HS-5 (cell line): ENCODE results near the gene CADM1.

Experiments used
- DNase-seq: peaks from one replicate; pipeline ENCODE4 v3.0.0-alpha.2; 2012; ENCODE audit warnings: low read depth

Gene CADM1

DNA sequence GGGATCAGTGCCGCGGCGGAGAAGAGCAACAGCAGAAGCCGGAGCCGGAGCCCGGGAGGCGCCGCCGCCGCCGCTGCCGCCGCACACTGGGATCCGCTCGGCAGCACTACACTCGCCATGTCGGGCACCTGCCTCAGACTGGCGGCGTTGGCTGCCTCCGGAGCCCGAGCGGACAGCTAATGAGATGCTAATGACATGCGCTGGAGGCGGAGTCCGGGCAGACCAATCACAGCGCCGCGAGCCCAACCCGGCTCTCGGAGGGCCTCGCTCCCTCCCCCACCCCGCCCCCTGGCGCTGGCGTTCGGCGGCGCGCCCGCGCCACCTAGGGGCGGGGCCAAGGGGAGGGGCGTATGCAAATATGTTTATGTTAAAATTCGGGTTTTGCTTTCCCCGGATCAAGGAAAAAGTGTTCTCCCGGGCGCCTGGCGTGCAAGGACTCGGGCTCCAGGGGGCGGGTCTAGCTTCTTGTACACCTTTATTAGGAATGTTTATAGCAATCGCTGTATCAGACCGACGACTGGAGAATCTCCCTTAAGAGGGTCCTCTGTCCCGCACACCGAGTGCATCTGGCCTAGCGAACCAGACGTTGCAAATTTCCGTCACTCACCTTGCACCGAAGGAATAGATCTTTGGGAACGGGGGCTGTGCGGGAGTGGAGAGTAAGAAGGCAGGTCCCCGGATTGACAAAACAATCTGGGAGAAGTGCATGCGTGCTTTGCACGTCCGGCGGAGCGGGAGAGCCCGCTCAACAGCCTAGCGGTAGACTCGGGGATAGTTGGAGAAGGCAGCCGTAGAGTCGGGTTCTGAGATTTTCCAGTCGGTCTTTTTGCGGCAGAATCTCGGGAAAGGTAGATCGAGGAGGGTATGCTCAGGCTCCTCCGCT, at the start of gene CADM1:
CADM1 (minus strand) TSS at position 140 of the 883 bp plus-strand sequence.
- DNase-seq = no peak

DNA sequence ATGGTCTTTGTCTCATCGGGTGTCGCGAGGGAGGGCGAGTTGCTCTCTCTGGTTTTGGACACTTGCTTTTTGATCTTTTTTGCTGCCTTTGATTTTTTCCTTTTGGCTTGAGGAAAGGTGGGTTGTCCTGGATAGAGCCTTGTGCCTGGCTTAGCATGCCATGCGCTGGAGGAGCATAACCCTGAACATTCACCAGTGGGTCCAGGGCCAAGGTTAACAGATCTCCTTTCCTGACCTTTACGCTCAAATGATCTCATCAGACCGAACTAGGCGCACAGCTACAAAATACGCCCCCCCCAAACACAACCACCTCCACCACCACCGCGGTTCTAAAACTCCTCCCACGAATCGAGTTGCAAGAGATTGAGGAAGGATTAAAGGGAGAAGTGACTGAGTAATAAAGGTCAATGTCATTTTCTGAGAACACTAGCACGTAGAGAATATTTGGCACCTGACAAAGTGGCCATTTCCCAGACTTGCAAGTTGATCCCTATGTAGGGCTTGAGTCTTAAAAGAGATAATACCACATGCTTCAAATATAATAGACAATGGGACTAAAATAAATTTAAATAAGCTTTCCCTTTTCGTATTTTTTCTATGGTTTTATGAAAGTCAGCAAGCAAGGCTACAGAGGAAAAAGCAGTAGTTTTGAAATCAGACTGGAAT, 48.7 kb upstream of the CADM1 start:
- no peak for DNase-seq

DNA sequence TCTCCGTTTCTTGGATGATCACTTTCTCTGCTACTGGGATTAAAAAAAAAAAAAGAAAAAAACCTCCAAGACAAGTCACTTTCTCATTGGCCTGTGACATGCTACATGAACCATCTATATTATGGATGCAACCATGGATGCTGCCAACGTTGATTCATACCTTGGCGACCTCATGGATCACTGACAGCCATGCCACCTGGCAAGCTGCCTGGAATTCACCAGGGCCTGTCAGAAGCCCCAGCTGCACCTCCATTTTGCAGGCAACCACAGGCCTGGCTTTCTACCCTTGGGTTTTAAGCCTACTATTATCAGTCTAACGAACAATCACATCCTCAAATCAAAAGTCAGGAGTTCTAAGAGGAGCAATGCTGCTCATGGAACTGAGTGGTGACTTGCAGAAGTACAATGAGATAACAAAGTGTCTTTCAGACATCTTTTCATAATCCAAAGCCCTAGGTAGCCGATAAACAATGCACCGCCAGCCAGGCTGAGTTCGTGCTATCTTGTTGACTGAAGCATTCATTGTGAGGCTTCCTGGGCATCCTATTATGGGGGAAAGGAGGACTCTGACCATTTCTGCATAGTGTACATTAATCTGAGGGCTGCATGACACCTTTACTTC, 48.0 kb upstream of the CADM1 start:
- DNase-seq = no peak

DNA sequence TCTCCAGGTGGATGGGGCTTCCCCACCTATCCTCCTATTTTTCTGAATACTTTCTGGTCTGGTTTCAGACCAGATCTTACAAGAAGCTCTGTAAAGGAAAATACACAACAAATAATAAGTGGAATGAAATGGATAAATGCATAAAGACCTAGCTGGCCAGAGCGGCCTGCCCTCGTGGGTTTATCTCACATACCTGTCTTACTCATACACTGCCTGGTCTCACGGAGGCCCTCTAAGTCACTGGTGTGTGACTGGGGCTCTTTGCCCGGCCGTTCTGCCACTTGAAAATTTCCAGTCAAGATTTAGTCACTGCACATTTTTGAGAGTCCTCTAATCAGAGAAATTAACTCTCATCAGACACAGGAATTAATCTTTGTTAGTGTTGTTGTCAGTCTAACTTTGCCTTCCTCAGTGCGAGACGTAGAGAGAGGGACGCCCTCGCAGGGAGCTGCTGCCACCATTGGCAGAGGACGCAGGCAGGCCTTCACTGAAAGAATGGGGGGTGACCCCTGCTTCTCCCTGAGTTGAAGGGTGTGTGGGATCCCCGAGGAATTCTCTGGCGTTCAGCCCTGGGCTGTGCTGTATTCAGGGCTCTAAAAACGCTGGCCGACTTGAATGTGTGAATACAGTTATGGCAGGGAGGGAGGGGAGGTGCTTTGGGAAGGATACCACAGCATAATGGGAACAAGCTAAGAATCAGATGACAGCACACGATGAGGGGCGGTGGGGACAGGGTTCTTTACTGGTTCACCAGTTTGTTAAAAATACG, 46.3 kb upstream of the CADM1 start:
- DNase-seq = no peak

DNA sequence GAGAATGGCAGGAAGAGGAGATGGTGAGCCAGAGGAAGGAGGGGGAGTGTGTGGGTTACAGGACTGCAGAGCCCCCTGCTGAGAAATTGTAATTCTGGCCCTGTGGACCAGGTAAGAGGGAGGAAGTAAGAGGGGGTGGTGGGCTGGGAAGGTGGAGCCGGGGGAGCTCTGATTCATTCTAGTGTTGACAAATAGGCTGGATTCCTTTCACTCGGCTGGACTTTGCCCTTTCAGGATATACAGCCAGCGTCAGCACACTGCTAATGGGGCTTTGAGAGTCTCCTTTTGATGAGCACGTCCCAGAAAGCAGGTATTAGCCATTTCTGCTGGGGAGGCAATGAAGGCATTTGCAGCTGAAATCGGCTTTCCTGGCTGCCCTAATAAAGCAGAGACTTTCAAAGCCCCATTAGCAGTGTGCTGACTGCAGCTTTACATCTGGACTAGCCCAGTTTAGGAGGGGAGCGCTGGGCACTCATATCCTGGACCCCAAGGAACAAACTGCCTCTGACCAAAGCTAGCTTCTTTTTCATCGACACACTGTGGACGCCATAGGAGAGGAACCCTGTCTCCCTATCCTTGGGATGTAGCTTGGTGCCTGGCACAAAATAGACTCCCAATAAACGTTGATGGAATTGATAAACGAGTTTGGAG, 44.8 kb upstream of the CADM1 start:
- DNase-seq = no peak

DNA sequence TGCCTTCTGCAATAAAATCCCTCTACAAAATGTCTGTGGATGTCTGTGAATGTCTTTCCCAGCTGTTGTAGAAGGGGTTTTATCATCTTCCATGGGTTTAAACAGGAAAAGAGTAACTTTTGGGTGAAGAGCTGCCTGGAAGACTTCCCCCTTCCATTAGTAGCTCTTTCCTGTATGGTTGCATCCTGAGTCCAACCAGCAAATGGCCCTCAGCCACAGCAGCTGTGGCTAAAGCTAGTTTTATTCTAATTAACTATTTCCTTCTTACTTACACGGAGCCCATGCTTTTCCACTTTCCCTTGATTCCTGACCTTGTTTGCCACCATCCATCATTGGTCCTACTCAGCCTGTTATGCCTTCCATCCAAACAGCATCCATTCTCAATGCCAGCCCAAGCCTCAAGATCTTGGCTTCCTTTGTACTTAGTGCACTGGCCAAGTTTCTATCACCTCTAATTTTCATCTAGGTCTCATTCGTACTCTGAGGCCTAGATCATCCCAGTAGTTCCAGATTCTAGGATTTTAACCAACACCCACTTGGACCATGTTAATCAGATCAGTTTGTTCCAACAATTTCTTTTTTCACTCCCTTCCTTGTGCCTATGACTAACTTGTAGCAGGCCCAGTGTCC, 41.5 kb upstream of the CADM1 start:
- DNase-seq = no peak

DNA sequence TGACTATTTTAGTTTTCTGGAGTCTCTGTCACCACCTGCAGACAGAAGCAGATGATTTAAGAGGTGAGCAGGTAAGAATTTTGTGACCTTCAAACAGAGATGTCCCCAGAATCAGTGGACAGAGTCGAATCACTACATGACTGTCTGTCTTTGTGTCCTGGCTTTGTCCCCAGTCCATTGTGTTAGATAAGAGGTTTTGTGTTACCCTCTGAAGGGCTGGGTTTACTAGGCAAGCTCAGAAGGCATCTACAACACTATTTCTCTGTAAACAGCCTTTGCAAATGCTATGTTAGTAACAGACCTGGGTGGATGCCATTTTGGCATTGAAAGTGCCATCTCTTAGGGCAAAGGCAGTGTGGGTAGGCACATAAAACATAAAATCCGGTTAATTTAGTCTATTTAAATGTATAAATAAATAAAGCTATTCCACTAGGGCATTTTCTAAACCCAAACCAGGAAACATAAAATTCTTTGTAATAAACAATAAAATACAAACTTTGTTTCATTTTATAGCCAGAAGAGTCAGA, 40.3 kb upstream of the CADM1 start:
- no peak for DNase-seq

DNA sequence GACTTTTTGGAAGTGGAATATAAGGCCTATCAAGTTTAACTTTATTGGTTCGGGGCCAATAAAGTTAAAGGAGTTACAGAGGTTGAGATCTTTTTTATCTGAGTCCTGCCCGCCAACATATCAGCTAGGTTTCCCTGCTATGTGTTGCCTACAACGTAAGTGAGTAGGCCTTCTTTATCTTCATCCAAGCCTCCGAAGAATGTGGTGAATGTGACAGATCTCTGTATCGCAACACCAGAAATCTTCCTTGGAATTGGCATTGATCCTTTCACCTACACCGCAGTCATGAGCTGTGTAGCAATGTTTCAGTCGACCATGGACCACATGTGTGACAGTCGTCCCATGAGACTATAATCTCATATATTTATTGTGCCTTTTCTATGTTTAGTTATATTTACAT, 37.3 kb upstream of the CADM1 start:
- no peak for DNase-seq

DNA sequence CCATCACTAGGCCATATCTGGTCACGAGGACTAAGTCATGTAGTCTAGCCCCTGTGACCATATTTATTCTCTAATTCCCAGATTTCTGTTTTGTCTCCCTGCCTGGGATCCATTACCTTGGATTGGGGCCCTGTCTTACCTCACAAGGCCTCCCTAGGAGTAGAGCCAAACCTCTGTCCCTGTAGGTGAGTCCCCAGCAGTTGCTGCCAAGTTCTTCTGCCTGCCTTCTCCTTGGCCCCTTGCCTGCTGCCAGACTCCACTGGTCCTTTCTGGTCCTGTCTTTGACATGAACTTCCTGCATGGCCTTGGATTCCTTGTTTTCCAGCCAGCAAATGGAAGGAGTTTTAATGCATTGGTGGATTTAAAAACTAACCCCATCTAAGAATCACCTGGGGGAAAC, 35.6 kb upstream of the CADM1 start:
- no peak for DNase-seq

DNA sequence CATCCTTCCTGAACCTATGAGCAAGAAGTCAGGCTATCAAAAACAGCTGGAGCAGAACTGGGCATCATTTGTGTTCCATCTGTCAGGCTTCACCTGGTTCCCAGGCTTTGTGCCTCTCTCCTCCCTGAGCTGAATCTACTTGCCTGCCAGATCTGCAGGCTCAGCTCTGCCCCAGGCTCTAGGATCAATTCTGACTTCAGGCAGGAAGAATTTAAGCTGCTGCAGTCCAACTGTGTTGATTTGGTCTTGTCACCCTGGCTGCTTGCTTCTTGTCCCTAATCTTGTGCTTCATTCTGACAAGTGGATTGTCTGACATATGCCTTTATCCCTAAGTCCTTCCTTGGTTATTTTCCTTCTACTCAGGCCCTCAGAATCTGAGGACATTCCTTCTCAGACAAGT, 31.6 kb upstream of the CADM1 start:
- no peak for DNase-seq

DNA sequence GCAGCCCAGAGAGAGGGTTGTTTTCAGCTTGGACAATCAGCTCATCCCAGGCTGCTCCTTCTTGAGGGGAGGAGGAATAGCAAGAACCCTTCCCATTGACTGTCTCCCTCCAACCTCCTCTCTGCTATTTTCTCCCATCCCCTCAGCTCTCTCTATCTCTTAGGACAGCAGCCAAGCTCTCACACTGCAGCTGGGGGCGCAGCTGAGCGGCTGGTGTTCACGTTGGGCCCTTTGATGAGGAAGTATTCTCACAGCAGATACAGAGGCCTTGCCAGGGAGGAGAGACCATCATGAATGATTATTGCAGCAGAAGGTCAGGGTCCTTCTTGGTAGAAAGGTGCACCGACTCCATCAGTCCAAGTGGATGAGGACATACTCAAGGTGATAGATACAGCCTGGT, 26.5 kb upstream of the CADM1 start:
- DNase-seq = no peak

DNA sequence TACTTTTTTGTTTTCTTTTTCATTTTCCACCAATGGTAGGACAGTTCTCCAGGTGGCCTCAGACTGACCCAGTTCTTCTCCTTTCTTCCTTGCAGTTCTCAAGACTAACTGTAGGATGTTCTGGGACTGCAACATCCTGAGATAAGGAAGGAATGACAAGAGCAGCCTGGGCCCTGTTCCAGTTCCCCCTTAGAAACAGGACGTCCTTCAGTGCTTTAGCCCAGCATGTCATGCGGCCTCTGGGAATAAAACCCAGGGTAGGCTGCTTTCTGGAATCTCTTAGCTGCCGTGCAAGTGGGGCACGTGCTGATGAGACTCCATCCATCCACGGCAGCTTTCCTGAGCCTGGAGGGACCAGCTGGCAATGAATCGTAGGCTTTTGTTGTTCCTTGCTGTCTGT, 24.0 kb upstream of the CADM1 start:
- no peak for DNase-seq

DNA sequence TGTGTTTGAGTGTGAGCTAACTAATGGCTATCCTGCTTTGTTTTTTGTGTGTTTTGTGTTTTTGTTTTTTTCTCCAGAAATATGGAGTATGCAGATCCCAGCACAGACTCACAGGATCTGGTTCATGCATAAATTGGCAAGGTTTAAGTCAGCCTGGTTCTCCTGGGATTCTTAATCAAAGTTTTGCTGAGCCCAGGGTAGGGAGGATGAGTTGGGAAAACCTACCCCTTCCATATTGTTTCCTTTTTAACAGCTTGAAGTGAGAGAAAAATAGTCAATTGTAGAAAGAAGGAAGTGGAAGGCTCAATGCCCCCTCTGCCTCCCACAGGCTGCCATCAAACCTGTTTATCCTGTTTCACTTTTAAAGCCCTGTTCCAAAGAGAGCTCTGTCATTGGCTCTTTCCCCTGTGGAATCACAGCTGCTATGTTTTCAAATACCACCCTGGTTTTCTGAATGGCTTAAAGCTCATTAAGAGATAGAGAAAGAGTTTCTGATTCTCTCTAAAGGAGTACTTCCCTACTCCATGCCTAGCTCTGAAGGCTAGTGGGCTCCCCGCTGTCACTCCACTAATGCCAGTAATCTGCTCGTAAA, 23.4 kb upstream of the CADM1 start:
- no peak for DNase-seq

DNA sequence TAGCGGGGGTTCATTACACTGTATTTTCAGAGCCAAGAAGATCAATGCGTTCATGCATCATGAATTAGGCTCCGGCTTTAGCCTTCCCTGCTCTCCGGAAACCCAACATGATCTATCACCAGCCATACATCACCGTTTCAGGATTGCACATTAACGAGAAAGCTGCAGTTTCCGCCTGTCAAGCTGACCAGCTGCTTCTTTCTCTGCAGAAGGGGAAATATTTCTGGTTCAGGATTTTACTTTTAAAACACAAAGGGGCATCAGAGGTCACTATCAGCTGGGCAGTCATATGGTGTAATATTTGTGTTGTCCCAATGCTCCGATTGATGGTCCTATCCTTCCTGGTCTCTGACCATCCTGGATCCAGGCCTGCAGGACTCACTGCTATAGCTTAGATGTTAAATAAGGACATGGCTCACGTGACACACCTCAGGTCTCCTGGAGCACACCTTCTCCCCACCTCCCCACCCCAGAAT, 21.4 kb upstream of the CADM1 start:
- DNase-seq = no peak

DNA sequence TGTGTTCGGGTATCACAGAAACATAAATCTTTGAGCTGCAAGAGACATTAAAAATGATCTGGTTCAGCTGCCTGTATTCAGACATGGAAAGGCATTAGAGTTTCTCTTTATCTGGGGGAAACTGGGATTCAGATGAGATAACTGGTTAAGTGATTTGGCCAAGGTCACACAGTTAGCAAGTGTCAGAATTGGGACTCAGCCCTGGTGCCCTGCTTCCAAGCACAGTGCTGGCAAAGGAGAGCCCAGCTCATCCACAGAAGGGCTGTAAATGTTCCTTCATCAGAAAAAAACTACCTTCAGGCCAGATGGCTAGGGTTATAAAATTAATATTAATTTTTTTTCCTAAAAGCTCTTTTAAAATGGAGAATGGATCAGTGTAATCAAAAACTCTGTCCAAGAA, 20.4 kb upstream of the CADM1 start:
- no peak for DNase-seq

DNA sequence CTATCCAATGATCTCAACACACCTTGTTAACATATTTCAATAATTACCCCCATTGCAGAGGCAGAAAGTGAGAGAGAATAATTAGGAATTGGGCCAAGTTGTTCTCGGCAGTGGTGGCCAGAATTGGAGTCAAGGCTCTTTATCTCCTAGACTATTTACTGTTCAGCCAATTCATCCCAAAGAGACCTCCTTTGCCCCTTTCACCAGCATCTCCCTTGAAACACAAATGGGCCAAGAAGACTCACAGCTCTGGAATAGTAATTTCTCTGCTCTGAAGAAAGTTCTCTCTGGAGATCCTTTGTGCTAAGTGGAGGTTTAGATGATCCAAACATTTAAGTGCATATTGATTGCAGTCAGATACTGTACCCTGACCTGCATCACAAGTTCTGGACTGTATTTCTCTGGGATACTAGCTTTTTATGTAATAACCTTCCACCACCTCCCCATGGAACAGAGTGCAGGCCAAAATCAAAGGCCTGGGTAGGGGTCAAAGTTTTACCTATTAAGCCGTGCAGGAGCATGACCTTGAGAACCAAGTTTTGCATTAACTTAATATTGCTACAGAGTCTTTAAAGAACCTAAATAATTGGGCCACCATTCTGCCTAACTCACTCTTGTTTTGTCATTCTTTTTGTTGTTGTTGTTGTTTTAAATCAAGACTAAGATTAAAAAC, 19.6 kb upstream of the CADM1 start:
- DNase-seq = no peak

DNA sequence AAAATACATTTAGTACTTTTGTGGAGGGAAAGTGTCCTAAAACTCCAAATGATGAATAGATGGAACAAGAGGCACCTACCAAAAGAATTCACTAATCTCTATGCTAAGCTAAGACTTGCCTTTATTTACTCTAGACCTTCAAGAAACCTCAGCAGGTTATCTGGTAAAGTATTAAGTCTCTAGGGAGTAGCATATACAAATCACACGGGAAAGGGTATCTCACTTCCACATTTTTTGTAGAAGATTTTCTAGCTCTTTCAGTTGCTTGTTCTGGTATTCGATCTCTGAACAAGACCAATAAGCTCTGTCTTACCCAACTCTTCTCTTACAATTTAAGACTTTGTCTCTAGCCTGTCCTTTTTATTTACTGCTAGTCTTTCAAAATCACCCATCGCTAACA, 18.1 kb upstream of the CADM1 start:
- no peak for DNase-seq

DNA sequence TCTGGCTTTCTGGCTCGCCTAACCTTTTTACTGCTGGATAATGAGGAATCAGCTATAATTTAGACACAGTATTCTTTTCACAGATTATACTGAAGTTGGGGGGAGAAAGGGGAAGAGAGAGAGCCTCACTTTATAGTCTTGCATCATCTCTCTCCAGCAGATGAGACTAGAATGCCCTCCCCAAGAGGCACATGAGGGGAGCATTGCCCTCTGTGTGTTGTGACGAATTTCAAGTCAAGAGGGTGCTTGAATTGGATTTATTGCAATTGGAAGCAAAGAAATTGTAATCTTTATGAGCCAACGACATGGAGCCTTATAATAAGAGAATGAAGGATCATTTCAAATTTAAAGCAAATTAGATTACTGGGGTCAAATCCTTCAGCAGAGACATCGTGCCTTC, 17.6 kb upstream of the CADM1 start:
- DNase-seq = no peak

DNA sequence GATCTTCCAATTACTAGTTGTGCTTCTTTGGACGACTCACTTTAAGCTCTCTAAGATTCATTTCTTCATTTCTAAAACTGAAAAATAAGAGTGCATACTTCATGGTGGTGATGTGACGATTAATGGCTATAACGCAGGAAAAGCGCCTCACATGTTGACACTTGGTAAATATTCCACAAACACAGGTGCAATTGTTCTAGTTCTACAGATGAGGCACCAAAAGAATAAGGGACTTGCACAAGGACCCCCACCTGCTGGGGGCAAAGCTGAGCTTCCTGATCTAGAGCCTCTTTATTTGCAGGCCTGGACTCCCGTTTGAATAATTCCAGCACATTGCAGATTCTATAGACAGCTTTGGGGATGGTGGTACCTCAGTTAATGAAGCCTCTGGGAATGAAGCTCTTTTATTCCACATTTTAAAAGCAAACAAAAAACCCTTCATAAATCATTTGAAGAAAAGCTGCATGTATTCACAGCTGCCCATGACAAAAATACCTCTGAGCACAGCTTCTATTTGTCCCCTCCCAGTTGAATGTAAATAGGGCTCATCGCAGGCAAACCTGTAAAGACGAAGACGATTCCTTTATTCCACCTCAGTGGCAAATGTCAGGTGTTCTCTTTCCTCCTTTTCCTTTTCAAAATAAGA, 14.9 kb upstream of the CADM1 start:
- DNase-seq = no peak
